Fibroblast of the aortic adventitia (primary cell): ENCODE measurements around the gene STARD9. TPM values are rescaled to one million over a fixed set of nuclear protein-coding genes. Genes with fewer than 3 reads are reported as not detected.
"Not testable (repeated sequence)": the region's sequence is repeated elsewhere in the genome, so short reads cannot be mapped to it uniquely, and the experiment has no call there.

Experiments
- DNase-seq: peaks from one replicate; pipeline ENCODE4 v3.0.0-alpha.2; 2010; ENCODE audit warnings: low read depth
- H3K4me3 ChIP-seq: 2 replicates; pipeline ENCODE4 v1.5.1; 2011; ENCODE audit warnings: low read depth, mild to moderate bottlenecking, control low read depth, low read length, moderate library complexity
- total RNA-seq: library from RNA; depleted of rRNA; stranded (reverse); fragments of >200 nt; gene quantifications from 2 replicates; pipeline ENCODE4 v1.2.3, GENCODE V29; 2012; ENCODE audit warnings: low replicate concordance
- TF ChIP-seq, protein P1 (sequence below): IDR thresholded peaks from 2 replicates; pipeline ENCODE4 v1.5.1; 2011; ENCODE audit warnings: mild to moderate bottlenecking, low read length, control low read depth, inconsistent platforms; ENCODE audit not compliant: insufficient read depth

STARD9 gene
- total RNA-seq, 1 donor = 8.0 TPM

DNA sequence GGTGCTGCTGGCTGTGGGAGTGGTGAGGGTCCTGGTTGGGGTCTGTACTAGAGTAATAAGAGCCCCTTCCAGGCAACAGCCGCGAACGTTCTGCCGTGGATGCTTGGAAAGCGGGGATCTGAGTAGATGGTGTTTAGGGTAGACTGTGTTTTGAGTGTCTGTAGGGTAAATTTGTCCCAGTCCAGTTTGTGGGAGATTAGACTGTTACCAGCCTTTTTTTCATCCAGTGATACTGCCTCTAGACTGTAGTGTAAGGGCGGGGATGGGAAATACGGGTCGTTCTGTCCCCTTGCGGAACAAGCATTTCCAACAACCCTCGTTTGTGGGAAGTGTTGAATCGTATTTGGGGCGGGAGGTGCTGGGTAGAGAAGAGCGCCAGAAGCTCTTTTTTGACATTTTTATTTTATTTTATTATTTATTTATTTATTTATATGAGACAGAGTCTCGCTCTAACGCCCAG is 26.3 kb upstream of the STARD9 start:
- DNase-seq = peak; percentile 34
- TF ChIP-seq, protein P1, sequence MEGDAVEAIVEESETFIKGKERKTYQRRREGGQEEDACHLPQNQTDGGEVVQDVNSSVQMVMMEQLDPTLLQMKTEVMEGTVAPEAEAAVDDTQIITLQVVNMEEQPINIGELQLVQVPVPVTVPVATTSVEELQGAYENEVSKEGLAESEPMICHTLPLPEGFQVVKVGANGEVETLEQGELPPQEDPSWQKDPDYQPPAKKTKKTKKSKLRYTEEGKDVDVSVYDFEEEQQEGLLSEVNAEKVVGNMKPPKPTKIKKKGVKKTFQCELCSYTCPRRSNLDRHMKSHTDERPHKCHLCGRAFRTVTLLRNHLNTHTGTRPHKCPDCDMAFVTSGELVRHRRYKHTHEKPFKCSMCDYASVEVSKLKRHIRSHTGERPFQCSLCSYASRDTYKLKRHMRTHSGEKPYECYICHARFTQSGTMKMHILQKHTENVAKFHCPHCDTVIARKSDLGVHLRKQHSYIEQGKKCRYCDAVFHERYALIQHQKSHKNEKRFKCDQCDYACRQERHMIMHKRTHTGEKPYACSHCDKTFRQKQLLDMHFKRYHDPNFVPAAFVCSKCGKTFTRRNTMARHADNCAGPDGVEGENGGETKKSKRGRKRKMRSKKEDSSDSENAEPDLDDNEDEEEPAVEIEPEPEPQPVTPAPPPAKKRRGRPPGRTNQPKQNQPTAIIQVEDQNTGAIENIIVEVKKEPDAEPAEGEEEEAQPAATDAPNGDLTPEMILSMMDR = no peak
- H3K4me3 ChIP-seq = peak overlapping the region; percentile 98

DNA sequence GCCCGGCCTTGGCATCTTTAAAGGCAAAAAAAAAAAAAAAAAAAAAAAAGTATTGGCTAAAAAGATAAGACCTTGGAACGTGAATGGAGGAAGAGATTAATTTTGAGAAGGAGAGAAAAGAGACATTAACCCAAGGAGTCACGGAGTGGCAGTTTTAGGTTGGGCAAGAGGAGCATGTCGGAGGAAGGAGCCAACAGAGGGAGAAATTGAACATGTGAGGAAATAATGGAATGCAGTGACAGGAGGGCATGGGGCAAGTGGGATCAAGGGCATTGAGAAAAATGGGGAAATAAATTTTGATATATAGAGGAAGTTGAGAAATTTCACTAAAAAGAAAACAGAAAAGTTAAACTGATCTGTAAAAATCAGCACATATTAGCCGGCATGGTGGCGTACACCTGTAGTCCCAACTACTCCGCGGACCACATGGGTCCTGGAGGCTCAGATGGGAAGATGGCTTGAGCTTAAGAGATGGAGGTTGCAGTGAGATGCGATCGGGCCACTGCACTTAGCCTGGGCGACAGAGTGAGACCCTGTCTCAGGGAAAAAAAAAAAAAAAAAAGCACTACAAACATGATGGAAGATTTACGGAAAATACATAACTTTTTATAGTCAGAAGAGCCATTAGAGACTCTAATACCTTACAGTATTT is 25.5 kb upstream of the STARD9 start:
- TF ChIP-seq, protein P1 = no peak
- peak overlapping the region; percentile 98 for H3K4me3 ChIP-seq
- DNase-seq = no peak

DNA sequence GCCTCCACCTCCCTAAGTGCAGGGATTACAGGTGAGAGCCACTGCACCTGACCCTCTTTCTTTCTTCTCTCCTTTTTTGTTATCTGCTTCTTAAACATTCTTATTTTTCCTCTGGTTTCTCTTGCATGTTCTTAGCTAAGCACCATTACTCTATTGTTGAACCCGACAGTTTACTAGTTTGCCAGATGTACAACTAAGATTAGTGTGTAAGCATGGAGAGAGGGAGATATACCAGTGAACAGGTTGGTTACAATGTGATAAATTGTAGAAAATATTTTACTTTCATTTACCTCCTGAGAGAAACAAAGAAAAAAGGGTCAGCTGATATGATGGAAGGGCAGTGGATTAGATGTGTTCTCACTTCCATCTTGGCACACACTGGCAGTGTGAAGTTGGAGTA is 21.9 kb upstream of the STARD9 start:
- no peak overlapping the region for H3K4me3 ChIP-seq
- TF ChIP-seq, protein P1 = no peak
- no peak for DNase-seq

DNA sequence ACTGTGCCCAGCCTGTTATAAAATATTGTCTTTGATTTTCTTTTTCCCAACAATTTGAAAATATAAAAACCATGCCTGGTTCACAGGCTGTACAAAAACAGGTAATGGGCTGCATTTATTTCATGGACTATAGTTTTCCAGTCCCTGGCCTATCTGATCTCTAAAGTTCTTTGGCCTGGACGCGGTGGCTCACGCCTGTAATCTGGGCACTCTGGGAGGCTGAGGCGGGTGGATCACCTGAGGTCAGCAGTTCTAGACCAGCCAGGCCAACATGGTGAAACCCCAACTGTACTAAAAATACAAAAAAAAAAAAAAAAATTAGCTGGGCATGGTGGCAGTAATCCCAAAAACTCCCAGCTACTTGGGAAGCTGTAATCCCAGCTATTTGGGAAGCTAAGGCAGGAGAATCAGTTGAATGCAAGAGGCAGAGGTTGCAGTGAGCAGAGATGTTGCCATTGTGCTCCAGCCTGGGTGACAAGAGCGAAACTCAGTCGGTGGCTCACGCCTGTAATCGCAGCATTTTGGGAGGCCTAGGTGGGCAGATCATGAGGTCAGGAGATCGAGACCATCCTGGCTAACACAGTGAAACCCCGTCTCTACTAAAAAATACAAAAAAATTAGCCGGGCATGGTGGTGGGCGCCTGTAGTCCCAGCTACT is 18.7 kb upstream of the STARD9 start:
- not testable (repeated sequence) for H3K4me3 ChIP-seq, DNase-seq

DNA sequence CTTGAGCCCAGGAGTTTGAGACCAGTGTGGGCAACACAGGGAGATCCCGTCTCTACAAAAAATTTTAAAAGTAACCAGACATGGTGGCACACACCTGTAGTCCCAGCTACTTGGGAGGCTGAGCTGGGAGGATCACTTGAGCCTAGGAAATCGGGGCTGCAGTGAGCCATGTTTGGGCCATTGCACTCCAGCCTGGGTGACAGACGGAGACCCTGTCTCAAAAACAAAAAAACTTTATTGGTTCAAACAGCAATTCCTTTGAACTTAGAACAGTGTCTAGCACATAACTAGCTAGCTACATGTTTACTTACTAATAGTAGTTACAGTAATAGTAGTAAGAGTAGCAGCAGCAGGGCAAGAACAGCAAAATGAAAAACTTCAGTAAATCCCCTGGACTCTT is 16.7 kb upstream of the STARD9 start:
- TF ChIP-seq, protein P1 = no peak
- no peak for DNase-seq
- H3K4me3 ChIP-seq = no peak overlapping the region

DNA sequence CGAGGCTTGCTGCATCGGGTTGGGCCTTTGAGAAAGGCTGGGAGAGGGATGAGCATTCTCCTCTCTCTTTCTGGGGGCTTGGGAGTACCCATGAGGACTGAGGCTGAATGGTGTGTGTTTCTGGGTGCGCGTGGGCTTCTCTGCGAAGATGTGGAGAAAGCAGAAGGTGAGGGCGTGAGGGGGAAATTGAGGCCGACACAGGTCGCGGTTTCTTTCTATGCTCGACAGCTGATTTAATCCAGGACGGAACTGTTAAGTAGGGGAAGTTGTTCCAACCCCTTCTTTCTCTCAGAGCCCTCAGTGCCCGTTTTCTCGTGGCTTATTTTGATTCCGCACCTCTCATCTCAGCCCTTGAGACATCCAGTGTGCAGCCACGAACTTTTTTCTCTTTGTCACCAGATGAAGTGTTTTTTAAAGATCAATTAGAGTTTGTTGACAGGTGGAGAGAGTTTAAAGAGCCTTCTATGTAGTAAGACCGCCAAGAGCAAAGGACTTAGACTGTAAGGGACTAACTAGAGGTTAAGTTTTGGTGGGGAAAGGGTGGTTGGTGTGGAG is 711 bp downstream of the STARD9 start:
- DNase-seq = no peak
- peak overlapping the region; percentile 78 for H3K4me3 ChIP-seq
- TF ChIP-seq, protein P1 = no peak

DNA sequence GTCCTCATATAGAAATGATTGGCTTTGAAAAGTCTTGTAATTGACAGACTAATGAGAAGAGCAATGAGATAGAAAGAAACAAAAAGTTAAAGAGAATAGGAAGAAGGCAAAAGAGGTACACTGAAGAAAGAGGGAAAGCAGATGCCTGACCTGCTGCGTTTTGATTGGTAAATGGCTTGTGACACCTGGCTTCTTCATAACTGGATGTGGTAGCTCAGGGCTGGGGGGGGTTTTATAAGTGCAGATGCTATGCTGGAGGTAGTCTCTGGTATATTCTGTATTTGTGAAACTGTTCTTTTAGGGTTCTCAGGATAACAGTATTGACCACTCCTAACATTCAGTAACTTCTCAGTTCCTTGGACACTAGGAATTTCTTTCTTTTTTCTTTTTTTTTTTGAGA is 1.4 kb downstream of the STARD9 start:
- DNase-seq = no peak
- TF ChIP-seq, protein P1 = no peak
- H3K4me3 ChIP-seq = no peak overlapping the region
